SK-N-SH (cell line): ENCODE data around the gene FLRT1.

Source experiments
- CTCF ChIP-seq: fragments of 200-600 bp; sonication (generic); IDR thresholded peaks from 2 replicates; pipeline ENCODE4 v1.6.1; 2017; ENCODE audit warnings: antibody characterized with exemption, mild to moderate bottlenecking, moderate library complexity
- EP300 ChIP-seq, 2 experiments: IDR thresholded peaks; 2 replicates each; pipeline versions ENCODE4 v1.4.0 to v1.6.1; 2012; ENCODE audit warnings: borderline replicate concordance in 1 of 2, low read depth in 1 of 2, low read length in 1 of 2
- FOXJ3 ChIP-seq: sonication (generic); formaldehyde crosslinking; IDR thresholded peaks from 2 replicates; pipeline ENCODE4 v1.5.1; 2020; ENCODE audit warnings: mild to moderate bottlenecking, missing genetic modification reagents
- FOXM1 ChIP-seq: IDR thresholded peaks from 2 replicates; pipeline ENCODE4 v1.4.0; 2012; ENCODE audit warnings: low read depth, mild to moderate bottlenecking
- MAX ChIP-seq: IDR thresholded peaks from 2 replicates; pipeline ENCODE4 v1.4.0; 2012; ENCODE audit warnings: low read depth
- NFIC ChIP-seq: IDR thresholded peaks from 2 replicates; pipeline ENCODE4 v1.4.0; 2012; ENCODE audit warnings: borderline replicate concordance
- SIN3A ChIP-seq: IDR thresholded peaks from 2 replicates; pipeline ENCODE4 v1.6.1; 2012; ENCODE audit warnings: low read depth, mild to moderate bottlenecking, low read length, moderate library complexity, borderline replicate concordance
- YY1 ChIP-seq: IDR thresholded peaks from 2 replicates; pipeline ENCODE4 v1.4.0; 2012; ENCODE audit warnings: low read depth, mild to moderate bottlenecking

DNA sequence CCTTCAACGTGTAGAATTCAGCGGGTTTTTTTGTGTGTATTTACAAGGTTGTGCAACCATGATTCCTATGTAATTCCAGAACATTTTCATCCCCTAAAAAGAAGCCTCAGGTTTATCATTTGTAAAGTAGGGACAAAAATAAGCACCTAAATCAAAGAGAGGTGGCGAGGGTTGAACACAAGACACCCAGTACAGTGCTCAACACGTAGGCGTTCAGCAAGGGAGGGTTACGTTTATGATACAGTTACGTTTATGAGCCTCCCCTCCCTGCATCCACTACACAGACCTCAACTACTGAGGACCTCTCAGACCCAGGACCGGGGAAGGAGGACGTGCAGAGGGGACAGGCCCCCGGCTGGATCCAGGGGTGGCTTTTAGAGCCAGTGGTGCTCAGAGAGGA lies 44.7 kb downstream of the FLRT1 start:
- TF ChIP-seq YY1 (no peak), FOXM1 (no peak), CTCF (no peak), SIN3A (no peak), FOXJ3 (CRISPR knock-in tag) (no peak), EP300 (IDR thresholded peaks at IDR 0.05; ENCODE audit: borderline replicate concordance in 1 of 2, low read depth in 1 of 2, low read length in 1 of 2) (no peak), NFIC (no peak), MAX (no peak)
